HG03469 (cell line): ENCODE measurements around the gene USP37.

Experiments used
- ATAC-seq: cut with Tn5 transposase; IDR thresholded peaks from one replicate; pipeline ENCODE4 v1.9.1; 2021; ENCODE audit warnings: mild to moderate bottlenecking, moderate library complexity, moderate number of reproducible peaks; ENCODE audit not compliant: unreplicated experiment

Gene USP37

GRCh38 chr2:218477247-218477646, 90.9 kb downstream of the USP37 start:
- ATAC-seq = no peak

- ATAC-seq = no peak
These were observed 91.5 kb downstream of the USP37 start for GRCh38 chr2:218476676-218477075.

GRCh38 chr2:218474527-218474926, 93.6 kb downstream of the USP37 start:
- no peak for ATAC-seq

GRCh38 chr2:218472988-218473387, 95.2 kb downstream of the USP37 start:
- ATAC-seq = no peak

GRCh38 chr2:218471982-218472381, 96.2 kb downstream of the USP37 start:
- no peak for ATAC-seq

- no peak for ATAC-seq
These were observed 97.1 kb downstream of the USP37 start for GRCh38 chr2:218471036-218471435.

- ATAC-seq = no peak
These were observed 97.7 kb downstream of the USP37 start for GRCh38 chr2:218470448-218470847.

GRCh38 chr2:218465987-218466633, 102.0 kb downstream of the USP37 start:
- no peak for ATAC-seq

- ATAC-seq = no peak
These were observed 109.6 kb downstream of the USP37 start for GRCh38 chr2:218458598-218458997.

GRCh38 chr2:218456849-218457248, 111.3 kb downstream of the USP37 start:
- no peak for ATAC-seq

GRCh38 chr2:218452079-218452478, 116.1 kb downstream of the USP37 start:
- no peak for ATAC-seq

GRCh38 chr2:218448934-218449333, 119.2 kb downstream of the USP37 start:
- ATAC-seq = no peak

- ATAC-seq = no peak
These were observed 121.1 kb downstream of the USP37 start for GRCh38 chr2:218447072-218447471.

GRCh38 chr2:218446547-218446946, 121.6 kb downstream of the USP37 start:
- ATAC-seq = no peak

- no peak for ATAC-seq
These were observed 122.5 kb downstream of the USP37 start for GRCh38 chr2:218445602-218446001.

- no peak for ATAC-seq
These were observed 123.3 kb downstream of the USP37 start for GRCh38 chr2:218444692-218445357.

- no peak for ATAC-seq
These were observed 129.6 kb downstream of the USP37 start for GRCh38 chr2:218438596-218438995.

GRCh38 chr2:218437969-218438368, 130.2 kb downstream of the USP37 start:
- ATAC-seq = no peak

GRCh38 chr2:218436992-218437391, 131.2 kb downstream of the USP37 start:
- no peak for ATAC-seq

- no peak for ATAC-seq
These were observed 132.9 kb downstream of the USP37 start for GRCh38 chr2:218435003-218435982.

GRCh38 chr2:218434456-218434855, 133.7 kb downstream of the USP37 start:
- no peak for ATAC-seq
